IMR-90 (cell line): Measurements from ENCODE around the gene ABHD6. TPM values are rescaled to one million over a fixed set of nuclear protein-coding genes. Genes with fewer than 3 reads are reported as not detected.

ENCODE experiments used
- ATAC-seq: fragments of 200-7000 bp; cut with Tn5 transposase; 2 replicates; pipeline ENCODE4 v1.9.1; 2020; ENCODE audit warnings: low read depth, mild to moderate bottlenecking, moderate library complexity
- BruUV-seq: library from RNA; stranded (reverse); fragments of 400-500 nt; replicated peaks from 2 replicates; lab custom pipeline; 2021; lab: Mats Ljungman, UMichigan
- CTCF ChIA-PET: fragments of 300-600 bp; formaldehyde crosslinking; extraction: SDS; loops from one replicate; lab custom pipeline; 2021; ENCODE audit warnings: antibody characterized with exemption; lab: Yijun Ruan, JAX
- POLR2A ChIA-PET: fragments of 300-600 bp; sonication (Branson Sonifier 250); formaldehyde crosslinking; loops from one replicate; lab custom pipeline; 2022; ENCODE audit warnings: antibody characterized with exemption; ENCODE audit not compliant: unreplicated experiment; lab: Charles Lee
- DNase-seq: peaks from one replicate; pipeline ENCODE4 v3.0.0; 2013
- H2AFZ ChIP-seq: replicated peaks from 2 replicates; pipeline ENCODE3; 2013; ENCODE audit warnings: low read length, mild to moderate bottlenecking; ENCODE audit not compliant: poor library complexity
- H2AK5ac ChIP-seq: 2 replicates; pipeline ENCODE4 v1.6.1; 2013; ENCODE audit warnings: low read depth, low read length, inconsistent platforms
- H2AK9ac ChIP-seq: replicated peaks from 2 replicates; pipeline ENCODE3; 2013; ENCODE audit warnings: mild to moderate bottlenecking, low read depth, low read length, moderate library complexity; ENCODE audit not compliant: poor library complexity
- H2BK120ac ChIP-seq: 2 replicates; pipeline ENCODE4 v1.6.1; 2013; ENCODE audit warnings: low read depth, low read length, inconsistent platforms
- H2BK15ac ChIP-seq: 3 replicates; pipeline ENCODE4 v1.6.1; 2013; ENCODE audit warnings: low read depth, low read length, inconsistent platforms
- H2BK20ac ChIP-seq: 2 replicates; pipeline ENCODE4 v1.6.1; 2013; ENCODE audit warnings: low read depth, mild to moderate bottlenecking, inconsistent platforms, low read length, moderate library complexity
- H2BK5ac ChIP-seq: 2 replicates; pipeline ENCODE4 v1.6.1; 2013; ENCODE audit warnings: mild to moderate bottlenecking, low read depth, low read length, inconsistent platforms; ENCODE audit not compliant: poor library complexity, severe bottlenecking
- H3K14ac ChIP-seq: replicated peaks from 2 replicates; pipeline ENCODE4 v1.6.1; 2013; ENCODE audit warnings: low read depth, low read length, inconsistent platforms
- H3K18ac ChIP-seq: 2 replicates; pipeline ENCODE4 v1.6.1; 2013; ENCODE audit warnings: low read depth, low read length, control low read depth
- H3K23ac ChIP-seq: 2 replicates; pipeline ENCODE4 v1.6.1; 2013; ENCODE audit warnings: low read depth, low read length, inconsistent platforms
- H3K27ac ChIP-seq: 2 replicates; pipeline ENCODE4 v1.5.1; 2013; ENCODE audit warnings: mild to moderate bottlenecking, control low read depth, low read length; ENCODE audit not compliant: insufficient read depth
- H3K27me3 ChIP-seq: 2 replicates; pipeline ENCODE4 v1.6.1; 2013; ENCODE audit warnings: low read length; ENCODE audit not compliant: control insufficient read depth, insufficient read depth
- H3K36me3 ChIP-seq: 2 replicates; pipeline ENCODE4 v1.6.1; 2013; ENCODE audit warnings: low read length, mixed read lengths; ENCODE audit not compliant: control insufficient read depth, insufficient read depth
- H3K4ac ChIP-seq: 2 replicates; pipeline ENCODE4 v1.6.1; 2013; ENCODE audit warnings: low read depth, low read length, inconsistent platforms
- H3K4me1 ChIP-seq: 2 replicates; pipeline ENCODE4 v1.6.1; 2013; ENCODE audit warnings: low read length, mixed read lengths; ENCODE audit not compliant: control insufficient read depth, insufficient read depth
- H3K4me2 ChIP-seq: 2 replicates; pipeline ENCODE4 v1.6.1; 2013; ENCODE audit warnings: low read depth, mild to moderate bottlenecking, control low read depth, low read length, moderate library complexity
- H3K4me3 ChIP-seq: 2 replicates; pipeline ENCODE4 v1.5.1; 2013; ENCODE audit warnings: low read depth, mild to moderate bottlenecking, control low read depth, low read length, moderate library complexity; ENCODE audit not compliant: insufficient read depth
- H3K56ac ChIP-seq: 2 replicates; pipeline ENCODE4 v1.6.1; 2013; ENCODE audit warnings: low read length, inconsistent platforms; ENCODE audit not compliant: insufficient read depth; ENCODE audit errors: extremely low read depth
- H3K79me1 ChIP-seq, 2 experiments: 2 replicates each; pipeline ENCODE4 v1.6.1; 2013; ENCODE audit warnings: low read length in 2 of 2, inconsistent platforms in 1 of 2, low read depth in 1 of 2
- H3K9ac ChIP-seq: 2 replicates; pipeline ENCODE4 v1.6.1; 2013; ENCODE audit warnings: low read depth, low read length, control low read depth
- H3K9me1 ChIP-seq: 2 replicates; pipeline ENCODE4 v1.6.1; 2013; ENCODE audit warnings: low read length, inconsistent platforms; ENCODE audit not compliant: insufficient read depth
- H3K9me3 ChIP-seq: 2 replicates; pipeline ENCODE4 v1.6.1; 2013; ENCODE audit warnings: low read length; ENCODE audit not compliant: control insufficient read depth, insufficient read depth
- H4K20me1 ChIP-seq: 2 replicates; pipeline ENCODE4 v1.6.1; 2013; ENCODE audit warnings: low read length, inconsistent platforms; ENCODE audit not compliant: insufficient read depth
- H4K5ac ChIP-seq: 2 replicates; pipeline ENCODE4 v1.6.1; 2013; ENCODE audit warnings: mild to moderate bottlenecking, low read depth, low read length, control low read depth
- H4K8ac ChIP-seq, 2 experiments: 2 replicates each; pipeline ENCODE4 v1.6.1; 2013; ENCODE audit warnings: low read depth in 2 of 2, low read length in 2 of 2, control low read depth in 1 of 2, inconsistent platforms in 1 of 2
- H4K91ac ChIP-seq: 2 replicates; pipeline ENCODE4 v1.6.1; 2013; ENCODE audit warnings: low read depth, low read length, inconsistent platforms; ENCODE audit not compliant: insufficient read depth
- BHLHE40 ChIP-seq: fragments of 150-350 bp; IDR thresholded peaks from 2 replicates; pipeline ENCODE4 v1.6.1; 2016; ENCODE audit warnings: mild to moderate bottlenecking, low read depth, low read length
- CHD1 ChIP-seq: IDR thresholded peaks from 2 replicates; pipeline ENCODE4 v1.6.1; 2012; ENCODE audit warnings: low read depth, low read length, improper control_type of control experiment
- CTCF ChIP-seq: conservative IDR thresholded peaks from 2 replicates; pipeline ENCODE4 v1.5.1; 2012; ENCODE audit warnings: mild to moderate bottlenecking, low read depth, low read length, improper control_type of control experiment
- FOS ChIP-seq: fragments of 150-350 bp; IDR thresholded peaks from 2 replicates; pipeline ENCODE4 v1.6.1; 2016; ENCODE audit warnings: low read depth, low read length
- MXI1 ChIP-seq: IDR thresholded peaks from 2 replicates; pipeline ENCODE4 v1.6.1; 2012; ENCODE audit warnings: low read depth, mild to moderate bottlenecking, low read length, moderate library complexity, borderline replicate concordance
- NFE2L2 ChIP-seq: fragments of 150-350 bp; IDR thresholded peaks from 2 replicates; pipeline ENCODE4 v1.6.1; 2016; ENCODE audit warnings: low read depth, mild to moderate bottlenecking, low read length
- RCOR1 ChIP-seq: IDR thresholded peaks from 2 replicates; pipeline ENCODE4 v1.6.1; 2012; ENCODE audit warnings: mild to moderate bottlenecking, low read length, improper control_type of control experiment; ENCODE audit not compliant: insufficient replicate concordance
- RFX5 ChIP-seq: IDR thresholded peaks from 2 replicates; pipeline ENCODE4 v1.8.0; 2012; ENCODE audit warnings: low read depth, mild to moderate bottlenecking, low read length, moderate library complexity
- SMC3 ChIP-seq: fragments of 150-350 bp; IDR thresholded peaks from 2 replicates; pipeline ENCODE4 v1.6.1; 2016; ENCODE audit warnings: low read depth, mild to moderate bottlenecking, antibody characterized with exemption, low read length, moderate library complexity
- WGBS, 2 experiments: methylation state at CpG; one replicate each; pipeline versions ENCODE4 v1.1.5 to v1.1.7; 2013; ENCODE audit warnings: missing lambda C conversion rate in 2 of 2; ENCODE audit not compliant: insufficient read length in 1 of 2; ENCODE audit errors: extremely low coverage in 2 of 2; 5-methylcytosine and 5-hydroxymethylcytosine counted together
- dilution Hi-C: fragments of 300-500 bp; cut with HindIII; formaldehyde crosslinking; loops from one replicate; pipeline ENCODE4 v1.14.3; 2018; ENCODE audit warnings: low sequenced_read_pairs; ENCODE audit not compliant: unreplicated experiment
- in situ Hi-C: fragments of 300-500 bp; cut with MboI; formaldehyde crosslinking; loops from 3 replicates; pipeline ENCODE4 v1.14.3; 2019; ENCODE audit warnings: low sequenced_read_pairs, inconsistent platforms, mixed read lengths
- intact Hi-C: fragments of 100-400 bp; cut with micrococcal nuclease; formaldehyde crosslinking; loops from 2 replicates; pipeline ENCODE4 v1.10.0; 2022
- microRNA-seq, 2 experiments: library from miRNA; stranded (forward) in 1 of 2; unstranded in 1 of 2; fragments of 10-50 nt in 1 of 2; fragments of <30 nt in 1 of 2; gene quantifications in 1 of 2; microRNA quantifications in 1 of 2; one replicate each; pipeline versions ENCODE3 to v1.1.0; 2013 to 2020; ENCODE audit not compliant: insufficient read depth in 1 of 2, insufficient read length in 1 of 2, unreplicated experiment in 1 of 2
- polyA plus RNA-seq, 3 experiments: library from polyadenylated mRNA; depleted of rRNA; stranded (reverse); fragments of >200 nt; gene quantifications; 2 replicates each; pipeline ENCODE4 v1.2.3, GENCODE V29; 2012; ENCODE audit warnings: low replicate concordance in 1 of 3
- small RNA-seq, 5 experiments: library from RNA; depleted of rRNA; stranded (forward); fragments of <200 nt; gene quantifications; one replicate each; pipeline ENCODE3, GENCODE V24; 2012
- total RNA-seq: library from RNA; depleted of rRNA; stranded (reverse); fragments of >200 nt; gene quantifications from 2 replicates; pipeline ENCODE4 v1.2.3, GENCODE V29; 2012; rRNA removed

The ABHD6 gene
- total and polyA plus RNA-seq, 2 of the 4 experiments (the other 2 are of a cell fraction), result 5.0 to 5.6 TPM

DNA sequence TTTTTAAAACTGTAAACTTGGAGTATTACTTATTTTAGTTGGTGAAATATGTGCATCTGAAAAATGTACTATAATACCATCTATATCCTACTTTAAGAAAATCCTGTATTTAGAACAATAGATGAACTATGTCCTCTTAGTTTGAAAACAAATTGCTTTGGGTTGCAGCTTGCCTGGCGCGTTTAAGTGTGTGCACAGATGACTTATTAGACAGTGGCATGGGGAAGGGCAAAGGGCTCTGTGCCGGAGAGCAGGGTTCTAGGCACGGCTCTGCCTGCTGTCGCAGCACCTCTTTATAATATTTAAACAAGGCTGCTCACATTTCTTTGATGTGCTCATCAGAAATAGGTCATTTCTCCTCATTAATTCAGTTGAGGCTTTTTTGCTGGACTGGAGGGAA is 105.1 kb downstream of the ABHD6 start:
- dilution Hi-C loops, result no loop called here
- H3K27ac ChIP-seq, result no peak overlapping the region

More for the DNA sequence above, 105.1 kb downstream of the ABHD6 start:
- WGBS, 2 experiments, result no CpG with 5 or more reads among the region's 5 CpGs
- peaks cover 30 to 58% of the 10 kb centered on the region in 2 experiments for H3K79me1 ChIP-seq
- no peak overlapping the region for H2BK20ac ChIP-seq
- H4K8ac ChIP-seq, result no peak overlapping the region
- no peak overlapping the region for H2AFZ ChIP-seq
- ATAC-seq (no peak), DNase-seq (no peak)
- H3K4me1 ChIP-seq, result peaks cover 10% of the 10 kb centered on the region
- no peak overlapping the region for H2BK120ac ChIP-seq
- peaks cover 12% of the 10 kb centered on the region for H3K9me1 ChIP-seq
- TF ChIP-seq SMC3, result no peak
- TF ChIP-seq MXI1, result no peak
- no peak for TF ChIP-seq NFE2L2
- TF ChIP-seq BHLHE40, result no peak
- no peak for TF ChIP-seq CHD1
- no peak for TF ChIP-seq RFX5
- no peak for TF ChIP-seq CTCF
- no peak for TF ChIP-seq RCOR1
- no peak for TF ChIP-seq FOS
- BruUV-seq, result no TSS peak
- no peak overlapping the region for H2BK5ac ChIP-seq
- H3K9ac ChIP-seq, result no peak overlapping the region
- no peaks in the 10 kb centered on the region for H3K9me3 ChIP-seq
- in situ Hi-C loops, result no loop called here
- peaks cover 15% of the 10 kb centered on the region; the same call in 1 of the 2 replicates for H4K20me1 ChIP-seq
- no peak overlapping the region for H3K4ac ChIP-seq
- no peak overlapping the region for H3K14ac ChIP-seq
- no peak overlapping the region for H3K56ac ChIP-seq
- H3K18ac ChIP-seq, result no peak overlapping the region
- POLR2A ChIA-PET, result no interaction called here
- no peak overlapping the region for H3K4me2 ChIP-seq
- intact Hi-C loops, result no loop called here
- H3K4me3 ChIP-seq, result no peak overlapping the region
- no peak overlapping the region for H4K91ac ChIP-seq
- H3K27me3 ChIP-seq, result no peaks in the 10 kb centered on the region
- no peak overlapping the region for H4K5ac ChIP-seq
- H2BK15ac ChIP-seq, result no peak overlapping the region
- H3K36me3 ChIP-seq, result peaks cover 5% of the 10 kb centered on the region; the same call in 1 of the 2 replicates
- H2AK9ac ChIP-seq, result no peak overlapping the region
- H3K23ac ChIP-seq, result 0 out of 2 replicates have a peak overlapping the region, but pooled peaks have one; percentile 12
- H2AK5ac ChIP-seq, result no peak overlapping the region
- CTCF ChIA-PET, result no interaction called here

Small RNA genes lying within 50 kb of the gene (microRNA-seq; reads per million reads assigned to microRNA genes)
- gene AC098479.1 (ENCODE audit: insufficient read depth, insufficient read length), result not detected

Small RNA genes lying within 50 kb of the gene (small RNA-seq; reads per million reads assigned to genes)
- gene AC098479.1, result 0 reads per million in 5 experiments

Other genes starting within 250 kb of the ABHD6 start
- 124 and 136 TPM in 2 replicates for gene FLNB, start 229.4 kb upstream of the ABHD6 start, total RNA-seq
- gene FLNB, start 229.4 kb upstream of the ABHD6 start, polyA plus RNA-seq (2012; rRNA removed), result 78.0 and 81.4 TPM in 2 replicates
- not detected in 2 replicates for gene DNASE1L3, start 26.8 kb upstream of the ABHD6 start, total RNA-seq
- not detected in 2 replicates for gene DNASE1L3, start 26.8 kb upstream of the ABHD6 start, polyA plus RNA-seq (2012; rRNA removed)
- 6.6 and 11.9 TPM in 2 replicates for gene RPP14, start 68.5 kb downstream of the ABHD6 start, total RNA-seq
- 6.5 and 7.8 TPM in 2 replicates for gene RPP14, start 68.5 kb downstream of the ABHD6 start, polyA plus RNA-seq (2012; rRNA removed)
- gene HTD2, start 68.7 kb downstream of the ABHD6 start, total RNA-seq, result 11.4 and 13.3 TPM in 2 replicates
- gene HTD2, start 68.7 kb downstream of the ABHD6 start, polyA plus RNA-seq (2012; rRNA removed), result 5.7 and 6.4 TPM in 2 replicates
- 14.3 and 15.6 TPM in 2 replicates for gene PXK, start 95.1 kb downstream of the ABHD6 start, total RNA-seq
- gene PXK, start 95.1 kb downstream of the ABHD6 start, polyA plus RNA-seq (2012; rRNA removed), result 16.4 and 17.7 TPM in 2 replicates
- gene PDHB, start 196.0 kb downstream of the ABHD6 start, total RNA-seq, result 73.5 and 86.9 TPM in 2 replicates
- 63.8 and 69.2 TPM in 2 replicates for gene PDHB, start 196.0 kb downstream of the ABHD6 start, polyA plus RNA-seq (2012; rRNA removed)